Dermis microvascular lymphatic vessel endothelial cell (primary cell): ENCODE data around the gene SEMA4F. TPM values are rescaled to one million over a fixed set of nuclear protein-coding genes. Genes with fewer than 3 reads are reported as not detected.

Experiments used
- DNase-seq, 2 donors: peaks; one replicate each; pipeline versions ENCODE4 v3.0.0 to v3.0.0-alpha.2; 2010; ENCODE audit warnings: low read depth in 2 of 2
- total RNA-seq: library from RNA; depleted of rRNA; stranded (reverse); fragments of >200 nt; gene quantifications from 2 replicates; pipeline ENCODE4 v1.2.1, GENCODE V29; 2014

SEMA4F gene
- total RNA-seq, 1 donor from 2014 or later, result 2.6 TPM

DNA sequence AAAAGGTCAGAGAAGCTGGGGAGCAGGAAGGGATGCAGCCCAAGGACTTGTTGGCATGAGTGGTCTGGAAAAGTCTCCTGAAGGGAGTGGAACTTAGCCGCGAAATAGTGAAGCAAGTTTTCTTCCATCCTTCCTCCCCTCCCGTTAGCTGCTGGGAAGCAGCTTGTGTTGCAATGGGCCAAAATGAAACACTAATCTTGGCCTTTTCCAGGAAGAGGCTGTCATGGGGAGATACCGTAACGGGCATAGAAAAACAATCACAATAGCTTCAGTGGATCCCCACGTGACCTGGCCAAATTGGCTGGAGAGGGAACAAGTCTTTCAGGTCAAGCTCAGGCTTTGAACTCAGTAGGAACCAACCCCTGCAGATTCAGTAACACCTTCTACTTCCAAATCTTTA lies 49.3 kb downstream of the SEMA4F start:
- DNase-seq, result no peak

DNA sequence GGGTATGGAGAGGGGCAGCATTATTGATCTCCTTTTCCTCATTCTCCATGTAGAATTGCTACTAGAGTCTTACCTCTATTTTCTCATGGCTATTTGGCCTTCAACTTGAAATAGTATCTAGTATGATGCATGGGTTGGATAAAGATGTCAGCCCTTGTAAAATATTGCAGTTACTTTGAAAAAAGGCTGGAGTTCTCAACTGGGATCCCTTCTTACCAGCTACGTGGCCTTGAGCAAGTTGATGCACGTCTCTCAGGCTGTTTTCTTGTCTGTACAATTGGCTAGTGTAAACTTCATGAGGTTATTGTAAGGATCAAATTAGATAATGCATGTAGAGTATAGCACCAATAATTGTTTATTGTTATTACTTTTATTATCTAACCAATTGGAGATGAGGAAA lies 50.2 kb downstream of the SEMA4F start:
- no peak for DNase-seq

DNA sequence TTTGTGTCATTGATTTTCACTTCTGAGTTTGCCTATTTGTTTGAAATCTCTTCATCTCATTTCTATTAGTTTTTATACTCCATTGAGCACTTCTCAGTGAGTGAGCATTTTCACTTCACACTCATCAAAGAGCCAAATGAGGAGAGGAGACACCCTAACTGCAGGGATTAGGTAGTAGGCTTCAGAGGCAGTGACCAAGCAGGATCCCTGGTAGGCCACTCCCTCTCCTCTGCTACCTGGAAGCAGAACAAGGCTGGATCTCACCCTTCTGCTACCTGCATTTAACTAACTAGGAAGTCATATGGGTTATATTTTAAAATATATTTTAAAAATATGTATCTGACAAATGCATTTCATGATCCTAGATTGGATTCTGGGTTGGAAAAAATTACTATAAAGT lies 52.7 kb downstream of the SEMA4F start:
- no peak for DNase-seq

DNA sequence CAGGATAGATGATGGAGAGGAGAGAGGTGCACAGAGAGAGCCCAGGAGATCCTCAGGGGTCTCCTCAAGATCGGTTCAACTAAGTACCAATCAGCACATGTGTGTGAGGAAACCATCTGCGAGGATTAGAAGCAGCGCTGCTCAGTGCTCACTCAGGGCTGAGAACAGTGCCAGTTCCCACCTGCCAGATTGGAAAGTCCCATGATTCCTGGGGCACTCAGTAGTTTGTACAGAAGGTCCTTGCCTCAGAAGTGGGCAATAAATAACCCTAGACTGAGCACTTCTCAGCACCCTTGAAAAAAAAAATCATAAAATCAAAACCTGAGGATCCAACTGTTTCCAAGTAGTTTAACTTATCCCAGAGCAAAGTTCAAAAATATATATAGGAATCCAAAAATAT lies 53.8 kb downstream of the SEMA4F start:
- DNase-seq, result no peak

DNA sequence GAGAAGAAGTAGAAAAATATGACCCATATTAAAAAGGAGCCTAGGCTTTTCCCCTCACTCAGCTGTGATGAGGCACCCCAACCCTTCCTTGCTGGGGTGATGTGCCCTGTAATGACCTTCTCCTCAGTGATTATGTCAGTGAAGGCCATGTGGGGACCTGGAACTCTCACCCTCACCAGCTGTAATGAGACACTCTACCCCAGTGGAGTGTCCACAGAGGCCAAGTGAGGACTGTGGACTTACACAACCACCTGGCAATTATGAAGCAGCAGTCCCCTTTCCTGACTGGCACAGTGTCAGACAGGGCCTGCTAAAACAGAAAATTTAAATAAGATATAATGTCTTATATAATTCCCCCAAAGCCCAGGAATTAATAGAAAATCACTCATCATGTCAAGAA lies 54.2 kb downstream of the SEMA4F start:
- DNase-seq, result no peak

DNA sequence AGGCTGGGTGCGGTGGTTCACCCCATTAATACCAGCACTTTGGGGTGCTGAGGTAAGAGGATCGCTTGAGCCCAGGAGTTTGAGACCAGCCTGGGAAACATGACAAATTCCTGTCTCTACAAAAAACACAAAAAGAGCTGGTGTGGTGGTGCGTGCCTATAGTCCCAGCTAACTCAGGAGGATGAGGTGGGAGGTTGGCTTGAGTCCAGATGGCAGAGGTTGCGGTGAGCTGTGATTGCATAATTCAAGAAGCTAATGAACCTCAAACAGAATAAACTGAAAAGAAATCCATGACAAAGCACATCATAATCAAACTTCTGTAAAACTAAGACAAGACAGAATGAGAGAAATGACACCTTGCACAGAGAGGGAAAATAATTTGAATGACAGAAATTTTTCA lies 54.8 kb downstream of the SEMA4F start:
- peak in 1 of 2 donors; percentile 1 for DNase-seq

DNA sequence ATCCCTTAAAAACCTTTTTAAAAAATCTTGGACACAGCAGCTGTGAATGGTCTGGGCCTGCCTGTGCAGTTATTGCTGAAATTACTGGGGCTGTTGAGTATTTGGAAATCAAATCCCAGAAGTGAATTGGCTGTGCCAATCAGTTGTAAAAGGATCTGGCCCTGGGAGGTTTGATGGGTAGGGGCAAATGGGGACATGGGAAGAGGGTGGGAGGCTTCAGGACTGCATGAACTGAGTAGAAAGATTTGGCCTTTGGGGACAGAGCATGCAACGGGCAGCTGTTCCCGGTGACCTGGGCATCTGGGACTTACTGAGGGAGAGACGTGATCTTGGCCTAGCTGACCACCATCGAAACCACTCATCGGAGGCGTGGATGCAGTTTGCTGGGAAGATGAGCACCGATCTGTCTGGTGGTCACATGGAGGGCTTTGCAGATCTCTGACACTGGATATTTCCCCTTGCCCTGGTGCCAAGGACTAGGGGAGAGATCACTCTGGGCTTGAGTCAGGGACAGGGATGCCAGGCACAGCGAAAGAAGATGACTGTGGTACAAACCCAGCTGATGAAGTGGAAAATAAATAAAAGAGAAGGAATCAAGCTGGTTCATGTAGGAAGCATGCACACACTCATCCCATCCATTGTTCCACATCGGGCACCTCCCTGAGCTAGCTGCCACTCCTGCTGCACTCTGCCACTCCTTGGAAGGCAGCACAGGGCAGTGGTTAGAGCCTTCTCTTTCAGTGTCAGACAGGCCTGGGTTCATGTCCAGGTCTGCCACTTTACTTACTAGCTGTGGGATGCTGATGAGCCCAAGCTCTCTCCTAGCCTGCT lies 58.4 kb downstream of the SEMA4F start:
- no peak for DNase-seq

DNA sequence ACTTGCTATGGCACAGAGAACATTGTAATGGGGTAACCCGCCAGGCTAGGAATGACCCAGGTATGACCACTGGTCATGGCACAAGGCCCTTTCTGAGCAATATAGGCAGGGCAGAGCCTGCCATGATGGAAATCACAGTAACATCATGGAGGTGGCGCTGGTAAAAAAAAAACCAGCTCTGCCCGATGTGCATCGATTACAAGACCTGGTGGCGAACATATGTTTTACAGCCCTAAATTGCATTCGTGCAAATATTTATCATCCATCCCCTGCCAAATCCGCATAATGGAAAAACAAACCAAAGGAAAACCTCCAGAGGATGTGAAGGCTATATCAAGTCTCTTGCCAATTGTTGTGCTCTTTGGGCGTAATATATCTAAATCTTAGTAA lies 60.6 kb downstream of the SEMA4F start:
- DNase-seq, result no peak

DNA sequence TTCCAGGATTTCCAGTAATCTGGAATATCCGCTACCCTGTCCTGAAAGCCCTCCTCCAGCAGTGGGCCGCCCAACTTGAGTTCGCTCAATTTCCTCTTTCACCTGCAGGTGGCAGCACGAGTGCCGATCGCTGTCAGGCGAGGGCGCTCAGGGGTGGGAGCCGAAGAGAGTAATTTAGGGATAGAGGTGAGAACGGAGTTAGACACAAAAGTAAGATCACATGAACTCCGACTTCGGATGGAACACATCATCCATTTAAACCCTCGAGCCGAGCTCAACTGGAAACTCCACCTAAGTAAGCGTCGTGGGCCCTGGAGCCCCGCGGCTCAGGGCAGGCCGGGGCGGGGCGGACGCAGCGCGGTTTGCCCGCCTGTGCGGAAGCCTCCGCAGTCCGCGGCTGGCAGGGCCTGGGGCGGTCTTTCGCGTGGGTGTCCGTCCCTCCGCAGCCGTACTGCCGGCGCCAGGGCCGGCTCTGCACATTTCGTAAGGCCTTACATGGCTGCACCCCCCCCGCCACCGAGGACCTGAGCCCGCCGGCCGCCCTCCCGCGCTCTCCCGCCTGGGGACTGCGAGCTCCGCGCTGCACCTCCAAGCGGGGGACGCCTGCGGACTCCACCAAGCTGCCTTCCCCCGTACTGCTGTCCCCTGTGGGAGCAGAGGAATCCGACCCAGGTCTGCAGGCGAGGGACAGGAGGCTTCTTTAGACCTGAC lies 61.2 kb downstream of the SEMA4F start:
- peak; percentile 40 to 70 for DNase-seq

DNA sequence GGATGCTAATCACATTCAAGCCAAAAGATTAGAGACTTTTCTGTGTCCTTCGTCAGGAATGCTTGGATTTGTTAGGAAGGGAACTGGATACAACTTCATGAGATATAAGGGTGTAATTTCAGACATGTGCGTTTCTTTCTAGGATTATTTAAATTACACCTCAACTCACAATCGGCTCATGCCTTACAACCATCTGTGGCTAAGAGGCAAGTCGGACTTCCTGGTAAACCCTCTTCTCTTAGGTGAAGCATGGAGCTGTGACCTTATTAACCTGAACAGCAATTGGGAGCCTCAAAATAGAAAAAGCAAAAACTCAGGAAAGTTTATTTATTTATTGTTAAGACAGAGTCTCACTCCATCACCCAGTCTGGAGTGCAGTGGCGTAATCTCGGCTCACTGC lies 61.8 kb downstream of the SEMA4F start:
- DNase-seq, result no peak

DNA sequence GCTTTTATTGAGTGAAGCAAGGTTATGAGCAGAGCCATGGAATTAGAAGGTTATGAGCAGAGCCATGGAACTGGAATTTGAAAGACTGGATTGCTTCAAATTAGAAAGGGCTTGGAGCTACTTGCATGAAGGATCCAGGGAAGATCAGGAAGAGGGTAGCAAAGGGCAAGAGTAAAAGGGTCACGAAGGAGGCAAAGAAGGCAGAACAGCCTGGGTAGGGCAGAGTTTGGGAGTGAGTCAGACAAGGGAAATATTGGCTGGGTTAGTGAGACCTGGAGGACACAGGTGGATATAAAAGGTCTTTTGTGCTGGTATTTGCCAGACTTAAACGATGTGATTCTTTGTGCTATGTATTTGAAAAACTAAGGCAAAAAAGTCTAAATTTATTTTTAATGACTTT lies 65.0 kb downstream of the SEMA4F start:
- DNase-seq, result no peak

DNA sequence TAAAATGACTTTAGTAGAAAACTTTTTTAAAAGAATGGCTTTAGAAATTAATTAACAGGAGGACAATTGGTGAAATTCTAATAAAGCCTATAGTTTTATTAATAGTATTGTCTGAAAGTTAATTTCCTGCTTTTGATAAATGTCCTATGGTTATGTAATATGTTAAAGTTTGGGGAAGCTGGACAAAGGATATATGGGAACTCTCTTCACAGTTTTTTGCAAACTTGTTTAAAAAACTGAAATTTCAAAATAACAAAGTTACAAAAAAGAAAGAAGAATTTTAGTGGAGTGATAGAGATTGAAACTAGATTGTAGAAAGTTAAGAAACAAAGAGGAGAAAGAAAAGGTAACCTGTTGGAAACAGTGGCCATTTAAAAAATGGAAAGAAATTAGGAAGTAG lies 67.3 kb downstream of the SEMA4F start:
- DNase-seq, result no peak

DNA sequence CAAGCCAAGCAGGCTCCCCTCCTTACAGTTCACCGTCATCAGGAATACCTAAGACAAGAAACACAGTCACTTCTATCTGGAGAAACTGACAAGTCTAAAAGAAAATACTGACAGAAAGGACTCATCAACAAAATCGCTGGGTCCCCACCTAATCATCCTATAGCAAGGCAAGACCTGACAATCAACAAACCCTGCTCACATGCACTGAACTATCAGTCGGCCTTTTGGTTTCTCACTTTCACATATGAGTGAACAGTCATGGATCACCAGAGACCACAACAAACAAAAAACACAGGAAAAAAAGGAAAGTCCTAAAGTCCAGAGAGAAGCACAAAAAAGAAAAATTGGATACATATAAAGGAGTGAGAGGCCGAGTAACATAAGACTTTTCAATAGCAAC lies 70.4 kb downstream of the SEMA4F start:
- no peak for DNase-seq

DNA sequence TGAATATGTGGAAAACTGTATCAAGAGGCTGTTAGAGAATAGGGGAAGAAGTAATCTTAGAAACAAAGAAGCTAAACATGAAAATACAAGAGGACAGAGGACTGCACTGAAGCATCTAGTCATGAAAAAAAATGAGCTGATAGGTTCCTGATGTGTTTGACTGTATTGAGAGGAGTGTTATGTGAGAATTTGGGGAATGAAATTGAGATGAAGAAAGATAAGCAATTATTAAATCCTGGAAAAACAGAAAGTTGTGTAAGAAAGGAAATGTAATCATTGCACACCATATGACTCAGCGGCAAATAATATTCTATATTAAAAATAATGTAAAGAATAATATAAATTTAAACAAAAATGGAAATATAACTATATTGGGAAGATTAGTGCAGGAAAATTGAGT lies 71.2 kb downstream of the SEMA4F start:
- DNase-seq, result no peak

DNA sequence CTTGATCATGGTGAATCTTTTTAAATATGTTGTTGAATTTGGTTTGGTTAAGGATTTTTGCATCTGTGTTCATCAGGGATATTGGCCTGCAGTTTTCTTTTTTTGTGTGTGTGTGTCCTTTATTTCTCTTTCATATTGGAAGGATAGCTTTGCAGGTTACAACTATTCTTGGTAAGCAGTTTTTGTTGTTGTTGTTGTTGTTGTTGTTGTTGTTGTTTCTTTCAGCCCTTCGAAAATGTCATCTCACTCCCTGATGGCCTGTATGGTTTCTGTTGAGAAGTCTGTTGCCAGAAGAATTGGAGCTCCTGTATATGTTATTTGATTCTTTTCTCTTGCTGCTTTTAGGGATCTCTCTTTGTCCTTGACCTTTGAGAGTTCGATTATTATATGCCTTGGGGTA lies 74.8 kb downstream of the SEMA4F start:
- no peak for DNase-seq

DNA sequence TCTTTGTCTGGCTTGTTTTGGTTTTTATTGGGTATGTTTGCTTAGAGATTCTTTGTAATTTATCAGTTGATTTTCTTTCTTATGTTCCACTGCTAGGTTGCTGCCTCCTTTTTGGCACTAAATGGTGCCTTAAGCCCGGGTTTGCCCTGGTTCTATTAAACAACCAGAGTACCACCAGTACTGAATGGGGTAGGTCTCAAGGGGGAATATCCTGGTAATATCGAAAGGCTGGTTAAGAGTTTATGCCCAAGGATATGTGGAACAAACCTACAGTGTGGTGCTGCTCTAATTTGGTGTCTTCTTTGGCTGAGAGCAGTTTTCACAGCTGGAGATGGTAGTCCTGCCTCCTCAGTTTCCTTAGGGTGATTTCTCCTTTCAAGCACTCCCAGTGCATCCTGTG lies 76.5 kb downstream of the SEMA4F start:
- no peak for DNase-seq

Other genes with a start within 250 kb of the SEMA4F start
- under 0.01 and 0.13 TPM in 2 replicates for gene C2orf81, start 232.6 kb upstream of the SEMA4F start, total RNA-seq
- 36.7 and 37.6 TPM in 2 replicates for gene WDR54, start 232.5 kb upstream of the SEMA4F start, total RNA-seq
- gene RTKN, start 212.3 kb upstream of the SEMA4F start, total RNA-seq, result 18.0 and 32.9 TPM in 2 replicates
- 4.1 and 7.1 TPM in 2 replicates for gene INO80B, start 199.2 kb upstream of the SEMA4F start, total RNA-seq
- gene WBP1, start 195.8 kb upstream of the SEMA4F start, total RNA-seq, result 35.3 and 49.9 TPM in 2 replicates
- 40.4 and 57.1 TPM in 2 replicates for gene MOGS, start 188.9 kb upstream of the SEMA4F start, total RNA-seq
- gene MRPL53, start 181.6 kb upstream of the SEMA4F start, total RNA-seq, result 27.3 and 31.3 TPM in 2 replicates
- gene CCDC142, start 171.2 kb upstream of the SEMA4F start, total RNA-seq, result 9.1 and 13.1 TPM in 2 replicates
- 5.3 and 7.3 TPM in 2 replicates for gene TTC31, start 171.2 kb upstream of the SEMA4F start, total RNA-seq
- 0.39 and 0.51 TPM in 2 replicates for gene LBX2, start 154.6 kb upstream of the SEMA4F start, total RNA-seq
- gene PCGF1, start 146.6 kb upstream of the SEMA4F start, total RNA-seq, result 8.1 and 11.0 TPM in 2 replicates
- gene TLX2, start 139.8 kb upstream of the SEMA4F start, total RNA-seq, result not detected in 2 replicates
- gene DQX1, start 128.0 kb upstream of the SEMA4F start, total RNA-seq, result under 0.01 TPM in 1 of 2 replicates, not detected in the other
- 84.3 and 113 TPM in 2 replicates for gene AUP1, start 124.5 kb upstream of the SEMA4F start, total RNA-seq
- gene HTRA2, start 124.3 kb upstream of the SEMA4F start, total RNA-seq, result 40.3 and 51.7 TPM in 2 replicates
- gene LOXL3, start 100.3 kb upstream of the SEMA4F start, total RNA-seq, result 0.77 and 2.0 TPM in 2 replicates
- 20.9 and 27.1 TPM in 2 replicates for gene DOK1, start 99.5 kb upstream of the SEMA4F start, total RNA-seq
- not detected in 2 replicates for gene M1AP, start 5.9 kb upstream of the SEMA4F start, total RNA-seq
- gene HK2, start 179.9 kb downstream of the SEMA4F start, total RNA-seq, result 2.5 and 3.0 TPM in 2 replicates